Esophagus mucosa (tissue), 1 donor: ENCODE results near the gene DDAH1. TPM values are rescaled to one million over a fixed set of nuclear protein-coding genes. Genes with fewer than 3 reads are reported as not detected.
A peak's percentile ranks its signal among the peaks of the same experiment; 100 is the strongest.

Source experiments
- ATAC-seq: fragments of 200-7000 bp; cut with Tn5 transposase; one replicate; pipeline ENCODE4 v1.9.1; 2020
- total RNA-seq: library from RNA; stranded (reverse); gene quantifications from one replicate; pipeline ENCODE4 v1.2.4, GENCODE V29; 2023
- donor health status: DM: yes; HTN: yes; CAD: no.

The DDAH1 gene
- total RNA-seq, 1 donor from 2014 or later = 11.4 TPM

DNA sequence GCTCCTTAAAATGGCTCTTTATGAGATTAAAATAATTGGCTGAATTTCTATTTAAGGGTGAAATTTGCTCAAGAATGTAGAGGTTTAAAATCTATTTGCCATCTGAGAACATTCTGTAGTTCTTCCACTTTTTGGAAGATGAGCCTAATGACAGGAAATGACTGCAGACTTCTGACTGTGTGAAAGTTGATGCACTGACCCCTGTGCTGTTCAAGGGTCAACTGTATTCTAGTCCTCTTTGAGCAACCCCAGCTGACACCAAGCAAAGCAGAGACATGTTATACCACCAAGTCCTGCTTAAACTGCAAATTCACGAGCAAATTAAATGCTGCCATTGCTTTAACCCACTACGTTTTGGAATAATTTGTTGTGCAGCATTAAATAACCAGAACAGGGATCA is 26.6 kb downstream of the DDAH1 start:
- ATAC-seq = no peak

DNA sequence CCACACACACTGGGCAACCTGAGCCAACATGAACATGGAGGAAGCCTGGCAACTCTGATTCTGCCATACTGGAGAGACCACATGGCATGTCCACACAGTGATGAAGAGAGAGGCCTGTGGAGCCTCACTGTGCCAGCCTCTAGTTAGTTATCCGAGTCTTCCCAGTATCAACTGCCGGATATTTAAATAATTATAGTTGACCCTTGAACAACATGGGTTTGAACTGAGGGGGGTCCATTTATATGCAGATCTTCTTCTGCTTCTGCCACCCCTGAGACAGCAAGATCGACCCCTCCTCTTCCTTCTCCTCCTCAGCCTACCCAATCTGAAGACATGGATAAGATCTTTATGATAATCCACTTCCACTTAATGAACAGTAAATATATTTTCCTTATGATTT is 27.8 kb downstream of the DDAH1 start:
- no peak for ATAC-seq

DNA sequence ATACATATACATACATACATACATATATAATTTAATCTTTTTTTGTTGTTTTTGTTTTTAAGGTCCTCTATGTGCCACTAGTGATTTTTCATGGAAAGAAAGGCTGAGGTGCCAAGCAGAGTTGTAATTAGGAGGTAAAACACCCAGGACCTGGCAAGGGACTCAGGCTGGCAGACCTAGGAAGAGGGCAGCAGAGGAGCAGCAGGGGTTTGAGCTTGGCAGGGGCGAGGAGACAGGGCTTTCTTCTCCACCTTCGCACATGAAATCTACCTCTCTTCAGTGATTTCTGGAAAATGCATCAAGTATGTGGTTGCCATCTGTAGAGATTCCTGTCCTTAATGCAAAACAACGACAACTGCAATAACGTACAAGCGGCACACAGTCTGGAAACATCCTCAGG is 31.9 kb downstream of the DDAH1 start:
- ATAC-seq = no peak

DNA sequence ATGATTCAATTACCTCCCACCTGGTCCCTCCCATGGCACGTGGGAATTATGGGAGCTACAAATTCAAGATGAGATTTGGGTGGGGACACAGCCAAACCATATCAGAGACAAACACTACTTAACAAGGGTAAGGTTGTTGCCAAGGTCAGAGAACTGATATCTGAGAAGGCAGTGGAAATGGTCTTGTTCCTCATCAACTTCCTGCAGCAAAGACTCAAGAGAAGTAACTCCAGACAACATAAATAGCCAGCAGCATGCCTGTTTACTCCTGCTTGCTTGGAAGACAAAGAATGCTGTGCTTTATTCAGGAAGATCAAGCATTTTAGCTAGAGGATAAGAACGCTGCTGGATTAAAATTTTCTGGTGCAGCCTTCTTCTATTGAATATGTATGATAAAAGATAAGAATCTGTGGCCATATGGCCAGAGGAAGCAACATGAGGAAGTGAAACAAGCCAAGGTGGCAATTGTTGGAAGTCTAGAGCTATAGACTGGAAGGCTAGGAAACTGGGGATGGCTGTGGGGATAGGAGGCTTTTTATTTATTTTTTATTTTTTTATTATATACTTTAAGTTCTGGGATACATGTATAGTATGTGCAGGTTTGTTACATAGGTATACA is 36.4 kb downstream of the DDAH1 start:
- no peak for ATAC-seq

DNA sequence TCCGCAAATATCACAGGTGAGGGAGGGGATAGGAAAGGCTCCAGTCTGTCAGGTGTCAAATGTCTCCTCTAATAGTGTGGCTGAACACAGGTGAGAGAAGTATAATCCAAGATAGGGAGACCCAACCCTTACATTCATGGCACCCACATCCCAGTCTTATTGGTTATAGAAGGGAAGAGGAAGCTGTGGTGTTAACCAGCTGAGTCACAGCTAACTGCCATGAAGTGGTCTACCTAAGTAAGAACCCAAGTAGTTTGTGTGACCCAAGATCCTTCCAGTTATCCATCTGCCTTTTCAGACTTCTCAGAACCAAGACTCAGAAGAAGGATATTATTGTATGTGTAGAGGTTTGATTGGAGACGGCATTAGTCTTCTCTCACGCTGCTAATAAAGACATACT is 37.1 kb downstream of the DDAH1 start:
- no peak for ATAC-seq

DNA sequence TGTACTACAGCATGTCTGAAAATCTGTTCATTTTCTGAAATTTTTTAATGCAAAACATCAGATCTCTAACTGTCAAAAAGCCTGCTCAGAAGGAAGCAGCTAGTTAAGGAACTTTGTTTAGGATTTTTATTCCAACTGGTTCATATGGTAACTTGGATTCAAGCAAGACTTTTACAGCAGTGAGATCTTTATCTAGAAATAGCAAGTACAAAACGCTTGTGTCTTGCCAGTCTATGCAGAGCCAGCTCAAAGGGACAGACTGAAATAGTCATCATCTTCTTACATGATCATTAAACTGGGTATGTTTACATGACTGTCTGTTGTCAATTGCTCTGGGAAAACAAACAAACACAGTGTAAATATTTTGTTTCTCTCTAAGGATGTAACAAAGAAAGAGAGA is 37.6 kb downstream of the DDAH1 start:
- no peak for ATAC-seq

DNA sequence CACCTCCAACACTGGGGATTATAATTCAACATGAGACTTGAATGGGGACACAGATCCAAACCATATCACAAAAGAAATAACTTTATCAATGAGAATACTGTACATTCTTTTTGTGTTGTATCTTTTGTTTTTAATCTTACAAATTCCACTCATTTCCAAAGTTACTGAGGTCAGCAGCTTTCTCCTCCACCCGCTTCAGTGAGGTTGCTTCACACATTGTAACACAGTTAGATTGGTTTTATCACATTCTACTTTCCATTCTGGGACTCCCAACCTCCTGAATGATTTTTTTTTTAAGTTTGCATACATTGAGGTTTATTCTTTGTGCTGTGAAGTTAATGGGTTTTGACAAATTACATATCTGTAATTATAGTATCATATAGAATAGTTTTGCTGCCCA is 43.8 kb downstream of the DDAH1 start:
- no peak for ATAC-seq

DNA sequence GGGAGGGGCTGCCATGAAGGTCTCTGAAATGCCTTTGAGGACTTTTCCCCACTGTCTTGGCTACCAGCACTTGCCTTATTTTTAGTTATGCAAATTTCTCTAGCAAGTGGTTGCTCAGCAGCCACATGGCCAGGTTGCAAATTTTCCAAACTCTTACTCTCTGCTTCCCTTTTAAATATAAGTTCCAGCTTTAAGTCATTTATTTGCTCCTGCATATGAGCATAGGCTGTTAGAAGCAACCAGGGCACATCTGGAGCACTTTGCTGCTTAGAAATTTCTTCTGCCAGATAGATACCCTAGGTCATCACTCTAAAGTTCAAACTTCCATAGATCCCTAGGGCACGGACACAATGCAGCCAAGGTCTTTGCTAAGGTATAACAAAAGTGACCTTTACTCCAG is 44.8 kb downstream of the DDAH1 start:
- no peak for ATAC-seq

DNA sequence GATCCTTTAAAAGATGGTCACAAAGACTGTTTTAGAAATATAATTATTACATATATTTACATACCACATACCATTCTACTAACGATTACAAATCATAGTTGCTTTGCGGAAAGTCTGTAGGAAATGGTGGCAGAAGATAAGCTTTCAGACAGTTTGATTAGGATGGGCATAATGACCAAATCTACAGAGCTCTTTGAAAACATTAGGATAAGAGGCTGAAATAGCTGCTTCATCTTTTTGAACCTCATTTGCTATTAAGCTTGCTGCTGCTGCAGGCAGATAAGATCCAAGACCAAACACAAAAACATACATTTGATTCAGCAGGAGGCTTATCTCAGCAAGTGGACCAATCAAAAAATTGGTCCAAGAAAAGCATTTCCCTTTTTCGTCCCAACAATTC is 47.1 kb downstream of the DDAH1 start:
- ATAC-seq = no peak

DNA sequence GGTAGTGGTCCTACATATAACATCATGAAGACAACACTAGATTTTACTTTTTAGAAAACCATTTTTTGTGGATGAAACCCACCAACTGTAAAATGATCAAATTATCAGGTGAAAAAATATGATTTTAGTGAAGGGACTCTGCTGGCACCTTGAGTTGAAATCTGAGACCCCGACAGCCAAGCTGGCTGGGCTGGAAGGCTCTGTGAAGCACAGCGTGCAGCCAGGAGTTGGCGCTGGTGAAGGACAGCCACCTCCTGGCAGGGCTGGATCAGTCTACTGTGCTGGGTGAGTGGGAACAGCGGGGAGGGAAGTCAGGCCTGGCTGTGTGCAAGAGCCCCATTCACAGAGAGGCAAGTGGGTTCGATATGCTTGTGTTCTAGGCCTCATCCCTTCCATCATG is 47.9 kb downstream of the DDAH1 start:
- ATAC-seq = no peak

DNA sequence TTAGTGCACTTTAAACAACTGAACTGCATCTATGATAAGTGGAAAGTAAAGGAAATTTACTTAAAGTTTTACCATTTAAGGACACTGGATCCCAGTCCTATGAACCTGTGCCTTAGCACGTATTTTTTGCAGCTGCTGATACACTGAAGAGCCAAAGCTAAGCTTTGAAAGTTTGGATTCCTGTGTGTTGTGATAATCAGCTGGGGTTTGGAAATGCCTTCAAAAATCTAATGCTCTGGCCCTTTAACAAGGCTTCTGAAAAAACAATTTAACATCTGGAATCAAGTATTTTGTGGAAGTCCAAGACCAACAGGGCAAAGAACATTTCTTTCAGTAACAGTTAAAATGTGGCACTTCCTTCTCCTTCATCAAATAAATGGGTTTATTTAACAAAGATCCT is 51.8 kb downstream of the DDAH1 start:
- no peak for ATAC-seq

DNA sequence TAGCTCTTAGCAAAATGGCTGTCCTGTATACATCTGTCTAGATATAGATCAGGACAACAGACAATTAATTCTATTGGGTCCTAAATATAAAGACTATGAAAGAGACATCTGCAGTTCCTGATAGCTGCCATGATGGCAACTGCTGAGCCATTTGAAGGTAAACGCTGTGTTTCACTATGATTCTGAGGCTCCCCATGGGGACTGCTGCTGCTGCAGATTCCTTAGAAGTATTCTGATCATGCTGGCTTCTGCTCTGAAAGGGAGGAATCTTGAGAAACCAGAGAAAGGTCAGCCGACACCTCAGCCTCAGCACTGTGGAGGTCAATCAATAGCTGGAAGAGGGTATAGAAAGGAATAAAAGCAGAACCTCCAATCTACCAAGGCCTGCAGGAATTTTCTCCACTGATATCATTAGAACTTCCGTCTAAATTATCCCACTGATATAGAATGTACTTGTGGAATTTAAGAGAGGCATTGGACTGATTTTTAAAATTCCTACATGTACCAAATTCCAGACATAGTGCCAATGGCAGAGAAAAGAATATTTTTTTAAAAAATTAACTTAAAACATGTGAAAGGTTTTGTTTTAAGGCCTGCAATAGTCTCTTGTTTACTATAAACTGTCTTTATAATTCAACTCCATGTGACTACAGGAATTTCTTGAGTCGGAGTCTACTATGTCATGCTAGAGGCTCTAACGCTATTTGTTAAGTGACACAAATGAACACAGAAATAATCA is 53.2 kb downstream of the DDAH1 start:
- ATAC-seq = no peak

DNA sequence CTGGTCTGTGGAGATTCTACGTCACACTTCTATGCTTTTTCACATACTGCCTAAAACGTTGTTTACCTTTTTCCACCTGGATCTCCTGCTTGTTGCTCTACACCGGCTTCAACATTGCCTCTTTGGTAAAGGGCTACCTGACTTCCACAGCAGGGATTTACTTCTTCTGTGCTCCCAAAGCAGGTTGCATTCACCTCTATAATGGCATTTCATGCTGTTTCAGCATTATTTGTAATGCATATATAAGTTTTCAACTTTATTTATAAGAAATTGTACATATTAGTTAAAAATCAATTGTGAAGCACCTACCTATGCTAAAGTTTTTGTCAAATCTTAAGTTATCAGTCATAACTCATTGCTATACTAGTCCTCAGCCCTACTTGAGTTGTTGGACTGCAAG is 55.4 kb downstream of the DDAH1 start:
- no peak for ATAC-seq

DNA sequence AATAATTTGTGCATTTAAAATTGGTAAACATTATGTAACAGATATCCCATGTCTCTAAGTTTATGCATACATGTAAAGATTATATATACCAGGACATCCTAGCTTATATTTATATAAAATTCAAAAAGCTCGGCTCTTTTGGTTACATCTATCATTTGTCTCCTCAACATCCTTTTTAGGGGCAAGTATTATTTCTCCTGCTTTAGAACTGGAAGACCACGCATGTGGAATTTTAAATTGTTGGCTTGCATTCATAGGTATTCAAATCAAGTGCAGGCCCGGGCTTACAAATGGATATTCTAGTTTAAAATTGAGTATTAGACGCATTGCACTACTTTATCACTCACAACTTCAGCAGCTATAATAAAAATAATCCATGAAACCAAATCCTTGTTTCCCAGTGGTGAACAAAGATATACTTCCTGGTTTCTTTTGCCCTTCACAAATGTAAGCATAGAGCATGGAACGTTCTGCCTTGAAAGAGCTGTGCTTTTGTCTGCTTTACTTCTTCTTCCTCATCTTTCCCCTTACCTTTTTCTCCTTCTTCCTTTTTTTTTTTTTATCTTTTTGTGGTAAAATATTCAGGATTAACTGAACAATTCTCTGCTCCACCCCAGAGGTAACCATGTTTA is 57.1 kb downstream of the DDAH1 start:
- ATAC-seq = no peak

DNA sequence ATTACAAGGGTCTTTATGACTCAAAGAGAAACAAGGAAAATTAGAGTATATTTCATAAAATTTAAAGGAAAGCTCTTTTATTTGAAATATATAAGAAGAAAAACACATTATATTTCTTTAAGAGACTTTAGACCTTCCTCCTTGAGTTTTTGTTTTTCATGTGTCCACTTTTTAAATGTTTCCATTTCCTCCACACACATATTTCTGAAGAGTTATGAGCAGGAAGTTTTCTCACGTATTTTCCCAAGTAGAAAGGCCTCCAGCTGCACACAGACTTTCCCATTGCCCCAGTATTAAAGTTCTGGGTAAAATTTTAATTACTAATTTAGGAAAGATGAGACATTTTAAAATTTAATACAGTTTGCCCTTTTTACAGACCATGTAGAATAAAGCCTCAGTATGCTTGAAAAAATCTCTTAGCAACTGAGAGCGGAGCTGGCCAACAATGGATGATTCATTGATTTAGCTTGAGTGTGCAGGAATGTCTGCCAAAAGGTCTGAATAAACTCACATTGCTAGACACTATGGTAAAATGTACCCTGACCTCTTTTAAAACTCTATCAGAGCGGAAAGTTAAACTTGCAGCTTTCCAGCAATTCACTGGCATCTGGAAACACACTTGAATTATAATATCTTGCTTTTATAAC is 57.9 kb downstream of the DDAH1 start:
- peak; percentile 60 for ATAC-seq

DNA sequence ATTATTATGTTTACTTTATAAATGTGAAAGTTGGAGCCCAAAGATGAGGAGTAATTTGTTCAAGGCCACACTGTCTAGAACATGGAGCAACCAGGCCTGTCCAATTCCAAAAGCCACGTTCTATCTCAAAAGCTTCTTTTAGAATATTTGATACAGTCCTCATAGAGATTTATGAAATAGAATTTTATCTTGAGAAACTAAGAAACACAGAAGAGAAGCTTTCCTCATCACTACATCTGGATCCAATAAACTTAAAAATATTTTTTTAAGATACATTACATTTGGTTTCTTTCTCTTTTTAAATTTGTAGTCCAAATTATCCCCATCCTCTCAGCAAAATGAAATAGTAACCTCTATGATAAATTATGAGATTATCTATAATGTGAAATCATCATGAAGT is 58.9 kb downstream of the DDAH1 start:
- no peak for ATAC-seq

DNA sequence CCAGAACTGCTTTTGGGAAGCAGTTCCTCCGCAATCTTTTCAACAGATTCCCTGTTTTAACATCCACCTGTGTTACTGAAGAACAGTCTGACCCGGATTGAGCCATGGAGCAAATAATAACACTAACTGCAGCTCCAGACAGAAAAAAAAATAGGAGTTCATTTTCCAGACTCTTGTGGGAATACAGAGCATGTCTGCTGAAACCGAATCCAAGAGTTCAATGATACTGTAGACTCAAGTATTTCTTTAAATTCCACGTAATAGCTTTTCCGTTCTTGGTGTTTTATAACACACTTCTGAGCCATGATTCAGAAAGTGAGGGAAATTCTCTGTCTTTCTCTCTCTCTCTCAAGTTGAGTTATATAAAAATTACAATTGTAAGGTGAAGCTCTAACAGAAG is 60.6 kb downstream of the DDAH1 start:
- no peak for ATAC-seq

DNA sequence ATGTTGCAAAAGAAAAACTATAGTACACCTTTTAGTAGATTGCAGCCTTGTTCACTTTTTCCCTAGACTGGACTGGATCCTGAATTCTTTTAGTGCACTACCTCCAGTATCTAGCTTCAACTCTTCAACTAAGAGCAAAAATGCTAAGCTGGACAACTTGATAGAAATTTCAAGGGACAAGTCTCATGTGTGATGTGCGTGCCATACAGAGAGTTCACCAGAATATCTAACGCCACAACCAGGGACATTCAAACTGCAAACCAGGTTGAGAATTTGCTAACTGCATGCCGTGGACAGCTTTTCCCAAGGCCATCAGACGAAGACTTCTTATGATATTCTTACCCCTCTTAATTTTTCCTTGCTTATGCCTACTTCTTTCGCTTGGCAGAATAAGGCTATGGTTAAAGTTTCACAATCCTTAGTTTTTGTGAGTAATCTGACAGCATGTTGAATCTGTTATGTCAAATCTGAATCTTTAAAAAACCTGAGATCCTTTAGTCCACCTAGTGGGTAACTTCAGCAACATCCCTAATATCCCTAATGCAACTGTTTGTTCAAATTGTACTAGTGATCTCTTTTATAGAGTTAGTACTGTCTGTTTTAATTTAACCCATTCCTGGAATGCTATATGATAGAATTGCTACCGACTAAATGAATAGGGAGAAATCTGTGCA is 66.4 kb downstream of the DDAH1 start:
- peak; percentile 32 for ATAC-seq

DNA sequence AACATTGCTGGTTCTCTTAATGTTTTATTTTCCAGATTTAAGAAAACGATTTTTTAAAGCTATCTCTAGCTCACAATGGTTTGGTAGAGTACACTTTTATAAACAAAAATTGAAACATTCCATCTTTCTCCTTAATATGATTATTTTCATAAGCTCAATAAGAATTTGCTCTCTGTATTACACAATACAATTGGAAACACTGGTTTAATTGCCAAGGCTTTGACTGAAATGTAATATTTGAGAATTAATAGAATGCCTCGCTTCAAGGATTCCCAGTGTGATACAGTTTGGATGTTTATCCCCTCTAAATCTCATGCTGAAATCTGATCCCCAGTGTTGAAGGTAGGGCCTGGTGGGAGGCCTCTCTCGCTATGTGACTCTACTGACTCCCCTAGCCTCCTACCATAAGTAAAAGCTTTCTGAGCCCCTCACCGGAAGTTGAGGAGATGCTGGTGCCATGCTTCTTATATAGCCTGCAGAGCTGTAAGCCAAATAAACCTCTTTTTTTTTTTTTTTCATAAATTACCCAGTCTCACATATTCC is 67.4 kb downstream of the DDAH1 start:
- ATAC-seq = no peak

DNA sequence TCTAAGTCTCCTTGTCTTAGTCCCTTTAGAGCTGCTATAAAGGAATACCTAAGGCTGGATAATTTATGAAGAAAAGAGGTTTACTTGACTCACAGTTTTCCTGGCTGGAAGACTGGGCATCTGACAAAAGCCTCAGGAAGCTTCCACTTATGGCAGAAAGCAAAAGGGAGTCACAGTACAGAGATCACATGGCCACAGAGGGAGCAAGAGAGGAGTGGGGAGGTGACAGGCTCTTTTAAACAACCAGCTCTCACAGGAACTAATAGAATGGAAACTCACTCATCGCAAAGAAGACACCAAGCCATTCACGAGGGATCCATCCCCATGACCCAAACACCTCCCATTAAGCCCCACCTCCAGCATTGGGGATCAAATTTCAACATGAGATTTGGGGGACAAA is 68.8 kb downstream of the DDAH1 start:
- ATAC-seq = no peak

DNA sequence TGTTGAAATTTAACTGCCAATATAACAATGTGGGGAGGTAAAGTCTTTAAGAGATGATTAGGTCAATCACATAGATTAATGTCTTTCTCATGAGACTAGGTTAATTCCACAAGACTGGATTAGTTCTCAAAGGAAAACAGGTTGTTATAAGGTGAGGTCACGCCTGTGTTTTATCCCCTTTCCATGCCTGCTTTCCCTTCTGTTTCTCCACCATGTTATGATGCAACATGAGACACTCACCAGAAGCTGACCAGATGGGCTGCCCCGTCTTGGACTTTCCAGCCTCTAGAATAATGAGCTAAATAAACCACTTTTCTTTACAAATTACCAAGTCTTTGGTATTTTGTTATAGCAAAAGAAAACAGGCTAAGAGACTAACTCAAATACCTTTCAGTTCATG is 70.8 kb downstream of the DDAH1 start:
- ATAC-seq = no peak

DNA sequence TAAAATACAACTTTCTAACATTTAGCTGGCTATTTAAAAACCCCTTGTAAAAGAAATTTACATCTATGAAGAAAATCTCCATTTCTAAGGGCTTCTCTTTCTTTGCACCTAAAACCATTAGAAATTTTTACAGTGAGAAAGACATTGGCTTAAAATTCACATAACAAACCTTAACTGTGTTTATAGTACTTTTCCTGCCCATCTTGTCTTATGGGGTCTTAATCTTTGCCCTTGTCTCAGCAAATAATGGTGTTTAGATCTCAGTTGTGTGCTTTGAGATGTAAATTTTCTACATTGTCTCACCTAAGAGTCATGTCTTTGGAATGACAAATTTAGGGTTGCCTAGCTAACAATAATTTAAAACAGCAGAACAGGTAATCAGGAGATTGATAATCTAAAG is 71.5 kb downstream of the DDAH1 start:
- no peak for ATAC-seq

DNA sequence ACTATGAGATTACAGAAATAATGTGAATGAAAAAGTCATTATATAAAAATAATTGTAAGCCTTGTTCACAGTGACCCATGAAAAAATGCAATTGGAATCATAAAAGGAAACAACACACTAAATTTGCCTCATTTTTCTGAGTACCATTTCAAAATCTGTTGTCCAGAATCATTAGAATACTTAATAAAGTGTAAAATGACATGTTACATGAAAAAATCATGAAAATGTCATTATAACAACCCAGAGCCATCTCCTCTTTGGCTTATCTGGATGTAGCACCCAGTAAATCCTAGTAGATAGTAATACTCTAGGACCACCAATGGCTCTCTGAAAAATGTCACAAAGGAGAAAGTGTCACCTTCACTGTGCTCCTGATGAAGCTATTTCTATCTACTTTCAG is 76.5 kb downstream of the DDAH1 start:
- ATAC-seq = no peak
